HG03442 (cell line): ENCODE data around the gene PPOX.

ENCODE experiments used
- ATAC-seq: cut with Tn5 transposase; IDR thresholded peaks from one replicate; pipeline ENCODE4 v1.9.1; 2021; ENCODE audit warnings: mild to moderate bottlenecking, moderate library complexity; ENCODE audit not compliant: unreplicated experiment

PPOX gene

DNA sequence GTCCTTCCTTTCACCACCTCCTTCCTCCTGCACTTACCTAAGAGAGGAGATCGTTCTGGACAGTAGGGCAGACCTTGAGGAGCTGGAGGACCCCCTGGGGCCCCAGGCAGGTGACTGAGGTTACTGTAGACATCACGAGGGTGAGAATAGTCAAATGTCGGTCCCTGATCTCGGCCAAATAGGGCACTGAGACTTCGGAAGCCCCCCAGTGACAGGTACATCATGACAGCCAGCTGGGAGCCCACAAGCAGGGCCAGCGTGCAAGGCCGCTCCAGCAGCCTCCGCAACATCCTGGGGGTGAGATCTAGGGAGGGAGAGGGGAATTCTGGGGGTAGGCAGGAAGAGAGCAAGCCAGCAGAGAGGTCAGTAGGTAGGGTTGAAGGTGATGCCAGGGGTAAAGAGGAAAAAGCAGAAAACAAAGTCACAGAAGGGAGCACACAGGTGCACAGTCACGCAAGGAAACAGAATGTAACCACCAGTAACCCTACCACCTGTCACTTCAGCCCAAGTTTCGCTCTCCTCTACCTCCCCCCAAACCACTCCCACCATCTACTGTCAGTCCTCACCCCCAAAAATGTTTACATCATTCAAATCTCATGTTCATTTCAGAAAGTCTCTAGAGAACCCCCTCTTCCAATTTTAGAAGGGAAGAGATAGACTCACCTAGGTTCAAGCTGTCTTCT is 9.7 kb downstream of the PPOX start:
- ATAC-seq, result no peak

GRCh38 chr1:161176468-161177111 is 10.4 kb downstream of the PPOX start:
- no peak for ATAC-seq

GRCh38 chr1:161177112-161177935 is 11.1 kb downstream of the PPOX start, which contains the start of gene B4GALT3:
TSS of gene B4GALT3 (minus strand) at chr1:161177507. CDS start at chr1:161176060, 1,447 bp downstream.
- ATAC-seq, result peak; percentile 71

GRCh38 chr1:161177936-161178244 is 11.7 kb downstream of the PPOX start:
- ATAC-seq, result no peak

DNA sequence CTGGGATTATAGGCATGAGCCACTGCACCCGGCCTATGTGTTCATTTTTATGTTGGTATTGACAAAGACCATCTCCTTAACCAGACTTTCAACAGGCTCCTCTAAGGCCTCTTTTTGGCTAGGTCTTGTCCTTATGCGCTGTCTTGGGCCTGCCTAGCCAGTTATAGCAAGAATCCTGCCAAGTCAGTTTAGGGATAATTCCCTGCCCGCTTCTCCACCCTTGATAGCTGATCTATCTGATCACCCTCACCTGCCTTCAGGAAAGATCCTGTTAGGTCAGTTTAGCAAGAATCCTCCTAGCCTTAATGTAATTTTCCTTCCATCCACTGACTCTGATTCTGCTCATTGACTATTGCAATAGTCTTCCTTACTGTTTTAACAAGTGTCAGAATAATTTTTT is 13.5 kb downstream of the PPOX start:
- ATAC-seq, result no peak

GRCh38 chr1:161180639-161181038 is 14.4 kb downstream of the PPOX start:
- no peak for ATAC-seq

GRCh38 chr1:161182214-161182613 is 16.0 kb downstream of the PPOX start:
- peak; percentile 53 for ATAC-seq

DNA sequence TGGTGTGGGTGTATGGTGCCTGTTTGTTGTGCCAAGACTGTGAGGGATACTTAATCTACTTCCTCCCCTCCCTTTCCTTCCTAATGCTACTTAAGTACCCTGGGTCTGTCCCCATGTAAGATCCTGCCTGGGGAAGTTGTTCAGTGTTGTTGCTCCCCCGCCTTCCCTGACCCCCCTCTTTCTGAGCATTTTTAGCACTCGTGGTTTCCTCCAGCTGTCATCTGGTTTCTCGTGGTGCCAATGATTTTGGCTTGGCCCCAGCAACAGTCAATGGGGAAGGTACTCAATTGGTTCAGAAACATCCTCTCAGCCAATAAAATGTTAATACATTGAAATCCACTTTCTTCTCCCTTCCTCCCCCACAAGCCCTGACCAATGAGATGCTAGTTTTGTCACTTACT is 19.1 kb downstream of the PPOX start:
- ATAC-seq, result peak; percentile 58

DNA sequence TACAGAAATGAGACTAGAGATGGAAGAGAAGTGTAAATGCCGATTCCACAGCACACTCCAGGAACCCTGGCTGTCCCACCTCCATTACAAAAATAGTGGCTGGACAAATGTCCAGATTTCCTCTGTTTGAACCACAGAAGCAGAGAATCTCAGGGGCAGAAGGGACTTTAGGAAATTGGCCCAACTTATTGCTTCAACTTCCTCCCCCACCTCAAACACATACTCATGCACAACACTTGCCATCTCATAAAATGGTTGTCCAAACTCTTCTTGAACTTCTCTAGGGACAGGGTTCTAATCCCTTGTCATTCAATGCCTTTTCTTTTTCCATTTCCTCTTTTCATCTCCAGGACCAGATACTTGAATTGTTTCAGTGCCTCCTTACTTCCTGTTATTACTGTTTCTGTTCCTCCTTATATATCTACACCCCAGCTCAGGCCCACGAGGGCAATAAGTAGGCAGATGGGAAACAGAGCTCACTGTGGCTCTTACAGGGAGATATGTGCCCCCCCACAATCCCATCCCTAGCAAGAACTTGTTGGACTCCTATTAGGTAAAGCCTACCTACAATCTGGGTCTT is 19.6 kb downstream of the PPOX start:
- peak; percentile 23 for ATAC-seq

DNA sequence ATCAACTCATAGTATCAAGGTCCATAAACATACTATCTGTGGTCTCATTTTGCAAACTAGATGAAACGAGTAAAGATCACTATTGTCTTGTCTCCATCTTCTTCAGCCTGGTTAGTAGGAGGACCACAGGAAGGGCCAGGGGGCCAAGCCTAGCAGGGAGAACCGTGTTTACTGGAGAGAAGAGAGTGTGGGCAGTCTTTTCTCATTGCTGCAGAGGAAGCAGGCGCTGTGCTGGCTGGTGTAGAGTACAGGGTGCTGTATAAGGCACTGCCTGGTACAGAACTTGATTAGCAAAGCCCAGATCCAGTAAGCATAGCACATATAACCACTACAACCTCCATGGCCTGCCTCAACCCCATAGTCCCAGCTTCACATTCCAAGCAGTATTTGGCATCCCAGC is 21.1 kb downstream of the PPOX start:
- no peak for ATAC-seq

DNA sequence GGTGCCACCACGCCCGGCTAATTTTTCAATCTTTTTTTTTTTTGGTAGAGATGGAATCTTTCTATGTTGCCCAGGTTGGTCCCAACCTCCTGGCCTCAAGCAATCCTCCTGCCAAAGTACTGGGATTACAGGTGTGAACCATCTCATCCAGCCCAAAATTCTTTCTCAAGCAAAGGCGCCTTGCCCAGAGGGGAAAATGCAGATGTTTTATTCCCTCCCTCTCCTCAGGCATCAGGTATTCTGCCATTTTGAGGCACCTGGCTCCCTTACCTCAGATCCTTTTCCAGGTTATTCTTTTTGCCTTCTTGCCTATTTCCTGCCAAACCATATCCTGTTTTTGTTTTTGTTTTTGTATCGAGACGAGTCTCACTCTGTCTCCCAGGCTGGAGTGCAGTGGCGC is 22.2 kb downstream of the PPOX start:
- ATAC-seq, result no peak

DNA sequence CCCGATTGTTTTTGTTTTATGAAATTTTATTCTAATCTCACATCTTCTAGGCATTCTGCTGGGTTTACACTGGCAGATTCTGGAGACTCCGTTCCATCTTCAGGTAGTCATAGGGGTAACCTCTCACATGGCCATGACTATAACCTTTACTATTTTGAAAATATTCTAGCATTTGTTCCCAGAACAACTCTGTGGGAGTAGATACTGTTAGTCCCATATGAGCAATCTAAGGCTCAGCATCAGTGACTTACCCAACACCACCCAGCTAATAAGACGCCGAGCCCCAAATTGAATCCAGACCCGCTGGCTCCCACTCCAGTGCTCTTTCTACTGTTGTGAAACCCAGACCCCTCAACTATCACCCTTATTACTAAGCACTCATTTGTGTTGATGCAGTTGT is 22.8 kb downstream of the PPOX start:
- no peak for ATAC-seq

DNA sequence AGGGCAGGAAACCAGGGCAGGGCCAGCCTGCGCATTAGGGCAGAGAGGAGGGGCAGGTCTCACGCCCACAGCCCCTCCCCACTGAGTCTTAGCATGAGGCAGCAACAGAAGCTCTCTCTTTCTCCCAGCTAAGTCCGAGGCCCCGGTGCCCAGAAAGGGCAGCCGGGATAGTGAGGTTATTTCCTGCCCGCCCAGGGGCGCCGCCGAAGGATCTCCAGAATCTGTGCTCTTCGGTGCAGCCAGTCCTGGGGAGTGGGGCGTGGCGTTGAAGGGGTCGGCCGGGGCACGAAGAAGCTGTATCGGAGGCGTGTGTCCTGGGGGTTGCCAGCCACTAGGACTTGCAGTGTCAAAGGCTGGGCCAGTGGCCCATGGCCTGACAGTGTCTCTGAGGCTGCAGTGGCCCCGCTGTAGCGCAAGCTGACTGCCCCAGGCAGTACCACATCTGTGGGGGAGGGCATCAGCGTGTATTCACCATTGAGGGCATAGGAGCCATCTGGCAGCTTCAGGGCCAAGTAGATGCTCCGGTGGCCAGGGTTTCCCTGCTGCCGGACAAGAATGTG is 24.8 kb downstream of the PPOX start:
- ATAC-seq, result no peak

- ATAC-seq, result no peak
Measured at GRCh38 chr1:161191971-161192370, 25.7 kb downstream of the PPOX start.

GRCh38 chr1:161192476-161193465 is 26.5 kb downstream of the PPOX start:
- ATAC-seq, result peak; percentile 72

DNA sequence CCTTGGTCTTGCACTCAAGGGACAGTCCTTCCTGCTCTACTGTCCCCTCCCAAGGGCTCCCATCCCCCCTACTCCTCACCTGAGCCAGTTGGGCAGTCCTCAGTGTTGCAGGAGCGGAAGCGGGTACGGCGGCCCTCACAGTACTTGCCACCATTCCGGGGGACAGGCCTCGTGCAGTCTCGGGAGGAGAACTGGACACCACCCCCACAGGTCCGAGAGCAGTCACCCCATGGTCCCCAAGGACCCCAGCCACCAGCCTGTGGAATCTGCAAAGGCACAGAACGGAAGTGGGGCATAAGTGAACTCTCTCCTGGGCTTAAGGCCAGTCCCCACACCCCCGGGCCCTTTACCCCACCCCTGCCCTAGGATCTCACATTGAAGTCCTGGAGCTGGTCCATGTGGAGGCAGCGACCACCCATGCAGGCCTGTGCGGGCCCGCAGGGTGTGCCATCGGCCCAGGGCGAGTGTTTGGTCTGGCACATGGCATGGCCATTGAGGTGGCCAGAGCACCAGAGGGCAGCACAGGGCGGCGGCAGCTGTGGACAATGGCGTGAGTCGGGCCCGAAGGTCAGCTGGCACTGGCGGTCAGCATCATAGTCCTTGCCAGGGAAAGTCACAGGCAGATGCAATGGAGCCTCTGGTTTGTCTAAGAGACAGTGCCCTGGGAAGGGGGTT is 27.5 kb downstream of the PPOX start:
- ATAC-seq, result no peak

DNA sequence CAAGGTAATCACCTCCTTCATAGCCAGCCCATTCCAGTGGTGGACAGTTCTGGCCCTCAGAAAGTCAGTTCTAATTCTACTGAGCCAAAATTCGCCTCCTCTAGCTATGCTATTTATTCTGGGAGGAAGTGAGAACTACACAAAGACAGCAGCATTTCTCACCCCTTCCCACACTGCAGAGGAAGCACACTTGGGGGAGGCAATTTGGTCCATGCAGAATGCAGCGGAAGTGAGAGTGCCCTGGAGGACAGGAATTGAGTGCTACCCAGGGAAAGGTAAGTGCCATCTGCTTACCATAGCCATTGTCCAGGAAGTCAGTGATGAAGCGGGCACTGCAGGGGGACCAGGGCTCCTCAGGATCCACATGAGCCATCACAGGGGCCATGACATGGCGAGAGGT is 28.9 kb downstream of the PPOX start:
- ATAC-seq, result no peak

GRCh38 chr1:161196111-161196510 is 29.9 kb downstream of the PPOX start:
- ATAC-seq, result no peak
